AG09319 (cell line): Measurements from ENCODE around the gene PPM1D.

Experiments
- DNase-seq: peaks from one replicate; pipeline ENCODE4 v3.0.0-alpha.2; 2010; ENCODE audit warnings: low read depth; ENCODE audit errors: extremely low read depth
- TF ChIP-seq, protein P1 (sequence below): IDR thresholded peaks from 2 replicates; pipeline ENCODE4 v1.5.1; 2011; ENCODE audit warnings: low read depth, mild to moderate bottlenecking, inconsistent platforms, low read length, moderate library complexity

Gene PPM1D

GRCh38 chr17:60560860-60561257, 39.1 kb upstream of the PPM1D start:
- no peak for DNase-seq
- TF ChIP-seq, protein P1, sequence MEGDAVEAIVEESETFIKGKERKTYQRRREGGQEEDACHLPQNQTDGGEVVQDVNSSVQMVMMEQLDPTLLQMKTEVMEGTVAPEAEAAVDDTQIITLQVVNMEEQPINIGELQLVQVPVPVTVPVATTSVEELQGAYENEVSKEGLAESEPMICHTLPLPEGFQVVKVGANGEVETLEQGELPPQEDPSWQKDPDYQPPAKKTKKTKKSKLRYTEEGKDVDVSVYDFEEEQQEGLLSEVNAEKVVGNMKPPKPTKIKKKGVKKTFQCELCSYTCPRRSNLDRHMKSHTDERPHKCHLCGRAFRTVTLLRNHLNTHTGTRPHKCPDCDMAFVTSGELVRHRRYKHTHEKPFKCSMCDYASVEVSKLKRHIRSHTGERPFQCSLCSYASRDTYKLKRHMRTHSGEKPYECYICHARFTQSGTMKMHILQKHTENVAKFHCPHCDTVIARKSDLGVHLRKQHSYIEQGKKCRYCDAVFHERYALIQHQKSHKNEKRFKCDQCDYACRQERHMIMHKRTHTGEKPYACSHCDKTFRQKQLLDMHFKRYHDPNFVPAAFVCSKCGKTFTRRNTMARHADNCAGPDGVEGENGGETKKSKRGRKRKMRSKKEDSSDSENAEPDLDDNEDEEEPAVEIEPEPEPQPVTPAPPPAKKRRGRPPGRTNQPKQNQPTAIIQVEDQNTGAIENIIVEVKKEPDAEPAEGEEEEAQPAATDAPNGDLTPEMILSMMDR: no peak

GRCh38 chr17:60562421-60562820, 37.6 kb upstream of the PPM1D start:
- no peak for DNase-seq
- TF ChIP-seq, protein P1: no peak

GRCh38 chr17:60563743-60564142, 36.2 kb upstream of the PPM1D start:
- no peak for DNase-seq

DNA sequence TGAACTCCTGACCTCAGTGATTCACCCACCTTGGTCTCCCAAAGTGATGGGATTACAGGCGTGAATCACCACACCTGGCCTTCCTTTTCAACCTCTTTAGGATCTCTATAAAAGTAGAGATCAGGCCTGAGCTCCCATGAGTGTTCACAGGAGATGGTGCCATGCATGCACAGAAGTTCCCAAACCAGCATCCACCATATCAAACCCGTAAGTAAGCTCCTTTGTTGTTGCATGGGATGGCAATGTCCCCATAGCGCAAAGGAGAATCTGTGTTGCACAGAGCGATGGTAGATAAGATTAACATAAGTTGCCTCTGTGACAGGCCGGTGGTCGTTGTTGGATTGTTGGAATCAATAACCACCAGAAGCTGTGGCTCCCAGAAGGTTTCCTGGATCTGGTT, 34.8 kb upstream of the PPM1D start:
- TF ChIP-seq, protein P1: no peak
- DNase-seq: no peak

More at GRCh38 chr17:60563743-60564142, 36.2 kb upstream of the PPM1D start:
- TF ChIP-seq, protein P1: no peak

GRCh38 chr17:60573236-60574051, 26.5 kb upstream of the PPM1D start:
- TF ChIP-seq, protein P1: no peak
- DNase-seq: no peak

- TF ChIP-seq, protein P1: peak; percentile 36; the same call in 1 of the 2 replicates
- DNase-seq: no peak
Measured at GRCh38 chr17:60577147-60577915, 22.7 kb upstream of the PPM1D start.

GRCh38 chr17:60579090-60579489, 20.9 kb upstream of the PPM1D start:
- DNase-seq: no peak
- TF ChIP-seq, protein P1: no peak
